H54 (cell line): ENCODE measurements around the gene CD300E.
A peak's percentile ranks its signal among the peaks of the same experiment; 100 is the strongest.
"Not testable (repeated sequence)": the region's sequence is repeated elsewhere in the genome, so short reads cannot be mapped to it uniquely, and the experiment has no call there.

Experiments
- DNase-seq: peaks from one replicate; pipeline ENCODE4 v3.0.0; 2011; ENCODE audit warnings: low spot score, mixed read lengths; ENCODE audit not compliant: insufficient read length
- FAIRE-seq: peaks from 3 replicates; lab custom pipeline; 2011; peaks lifted over from hg19 to GRCh38; lab: Jason Lieb, UNC
- POLR2A ChIP-seq: IDR thresholded peaks from 2 replicates; pipeline ENCODE4 v1.6.1; 2011; ENCODE audit warnings: low read depth, mild to moderate bottlenecking, low read length

Gene CD300E

DNA sequence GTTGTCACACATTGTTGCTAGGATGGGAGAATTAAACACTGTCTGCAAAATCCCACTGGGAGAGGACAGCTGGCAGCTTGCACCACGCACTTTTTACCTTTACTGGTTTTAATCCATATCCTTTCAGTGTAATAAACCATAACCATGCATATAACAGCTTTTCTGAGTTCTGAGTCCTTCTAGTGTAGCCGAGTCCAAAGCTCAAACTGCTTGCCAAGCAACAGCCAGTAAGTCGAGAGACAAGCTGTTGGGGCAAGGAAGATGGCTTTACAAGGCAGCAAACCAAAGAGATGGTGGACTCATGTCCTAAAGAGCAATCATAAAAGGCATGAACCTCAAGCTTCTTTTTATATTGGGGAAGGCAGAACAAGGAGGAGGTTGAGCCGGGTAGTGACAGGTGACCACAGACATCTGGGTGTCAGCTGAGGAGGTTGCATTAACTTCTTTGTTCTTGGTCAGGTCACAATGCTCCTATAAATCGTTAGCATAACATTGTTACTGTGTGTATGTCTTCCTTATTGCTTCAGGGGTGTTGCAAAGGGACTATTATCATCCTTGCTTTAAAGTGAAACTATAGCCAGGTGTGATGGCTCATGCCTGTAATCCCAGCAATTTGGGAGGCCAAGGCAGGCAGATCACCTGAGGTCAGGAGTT lies 48.9 kb downstream of the CD300E start:
- no peak for DNase-seq
- FAIRE-seq: no peak
- TF ChIP-seq POLR2A: no peak

DNA sequence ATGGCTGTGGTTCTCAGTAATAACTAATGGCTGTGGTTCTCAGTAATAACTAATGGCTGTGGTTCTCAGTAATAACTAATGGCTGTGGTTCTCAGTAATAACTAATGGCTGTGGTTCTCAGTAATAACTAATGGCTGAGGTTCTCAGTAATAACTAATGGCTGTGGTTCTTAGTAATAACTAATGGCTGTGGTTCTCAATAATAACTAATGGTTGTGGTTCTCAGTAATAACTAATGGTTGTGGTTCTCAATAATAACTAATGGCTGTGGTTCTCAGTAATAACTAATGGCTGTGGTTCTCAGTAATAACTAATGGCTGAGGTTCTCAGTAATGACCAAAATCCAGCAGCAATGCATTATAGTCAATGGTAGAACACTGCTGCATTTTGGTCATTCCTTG lies 49.9 kb downstream of the CD300E start:
- not testable (repeated sequence) for DNase-seq, FAIRE-seq

GRCh38 chr17:74573169-74573568 lies 50.4 kb downstream of the CD300E start:
- DNase-seq: no peak
- no peak for FAIRE-seq
- TF ChIP-seq POLR2A: no peak

- no peak for TF ChIP-seq POLR2A
- DNase-seq (no peak), FAIRE-seq (no peak)
These were observed 51.8 kb downstream of the CD300E start for GRCh38 chr17:74571621-74572270.

GRCh38 chr17:74569020-74570003 lies 54.2 kb downstream of the CD300E start:
- DNase-seq (peak; percentile 85), FAIRE-seq (no peak)
- no peak for TF ChIP-seq POLR2A

GRCh38 chr17:74568106-74568873 lies 55.2 kb downstream of the CD300E start:
- DNase-seq (no peak), FAIRE-seq (no peak)
- no peak for TF ChIP-seq POLR2A

- no peak for DNase-seq
- TF ChIP-seq POLR2A: no peak
- no peak for FAIRE-seq
These were observed 56.1 kb downstream of the CD300E start, which contains the start of gene CD300H for GRCh38 chr17:74567397-74567796. Gene CD300H (minus strand): TSS chr17:74567509.

- DNase-seq: peak; percentile 52
- no peak for TF ChIP-seq POLR2A
- FAIRE-seq: no peak
These were observed 57.3 kb downstream of the CD300E start for GRCh38 chr17:74566132-74566753.

DNA sequence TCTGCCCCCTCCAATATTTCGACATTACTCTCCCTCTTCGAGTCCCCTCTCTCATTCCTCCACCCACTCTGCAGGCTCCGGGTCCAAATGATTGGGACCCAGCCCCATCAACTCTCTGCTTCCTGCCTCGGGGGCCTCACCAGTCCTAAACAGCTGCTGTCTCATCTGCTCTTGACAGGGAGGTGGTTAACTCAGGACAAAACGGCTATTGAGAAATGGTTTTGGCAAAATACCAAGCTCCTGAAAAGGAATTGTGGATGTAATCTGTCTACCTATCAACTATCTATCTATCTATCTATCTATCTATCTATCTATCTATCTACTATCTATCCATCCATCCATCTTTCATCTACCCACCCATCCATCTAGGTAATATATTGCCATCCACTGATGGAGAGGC lies 58.4 kb downstream of the CD300E start:
- no peak for FAIRE-seq

DNA sequence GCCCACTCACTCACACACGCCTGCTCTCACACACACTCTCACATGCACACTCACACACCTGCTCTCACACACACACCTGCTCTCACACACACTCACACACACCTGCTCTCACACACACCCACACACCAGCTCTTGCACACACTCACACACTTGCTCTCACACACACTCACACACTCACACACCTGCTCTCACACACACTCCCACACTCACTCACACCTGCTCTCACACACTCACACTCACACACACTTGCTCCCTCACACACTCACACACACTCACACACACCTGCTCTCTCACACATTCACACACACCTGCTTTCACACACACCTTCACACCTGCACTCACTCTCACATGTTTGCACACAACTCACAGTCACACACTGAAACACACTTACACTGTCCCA lies 60.2 kb downstream of the CD300E start:
- no peak for FAIRE-seq

More for the DNA sequence above, 58.4 kb downstream of the CD300E start:
- no peak for DNase-seq
- TF ChIP-seq POLR2A: no peak

GRCh38 chr17:74561586-74561985 lies 62.0 kb downstream of the CD300E start:
- TF ChIP-seq POLR2A: no peak
- FAIRE-seq (no peak), DNase-seq (no peak)

More for the DNA sequence above, 60.2 kb downstream of the CD300E start:
- TF ChIP-seq POLR2A: no peak
- no peak for DNase-seq
